Mononuclear cell (primary cell): ENCODE measurements around the gene PAH. TPM values are rescaled to one million over a fixed set of nuclear protein-coding genes. Genes with fewer than 3 reads are reported as not detected.

Experiments used
- H3K27me3 ChIP-seq: 2 replicates; pipeline ENCODE4 v1.6.0; 2011; ENCODE audit warnings: low read length, control low read depth; ENCODE audit not compliant: insufficient read depth
- H3K4me1 ChIP-seq: 2 replicates; pipeline ENCODE4 v1.5.1; 2011; ENCODE audit warnings: mild to moderate bottlenecking, low read length, control low read depth; ENCODE audit not compliant: insufficient read depth
- H3K4me3 ChIP-seq: 2 replicates; pipeline ENCODE4 v1.5.1; 2011; ENCODE audit warnings: mild to moderate bottlenecking, low read length, moderate library complexity
- H3K9me3 ChIP-seq: 2 replicates; pipeline ENCODE4 v1.5.1; 2011; ENCODE audit warnings: low read depth, mild to moderate bottlenecking, control low read depth, low read length
- total RNA-seq: library from RNA; depleted of rRNA; stranded (reverse); fragments of >200 nt; gene quantifications from one replicate; pipeline ENCODE4 v1.2.3, GENCODE V29; 2012

The PAH gene
- 0.10 TPM for total RNA-seq

DNA sequence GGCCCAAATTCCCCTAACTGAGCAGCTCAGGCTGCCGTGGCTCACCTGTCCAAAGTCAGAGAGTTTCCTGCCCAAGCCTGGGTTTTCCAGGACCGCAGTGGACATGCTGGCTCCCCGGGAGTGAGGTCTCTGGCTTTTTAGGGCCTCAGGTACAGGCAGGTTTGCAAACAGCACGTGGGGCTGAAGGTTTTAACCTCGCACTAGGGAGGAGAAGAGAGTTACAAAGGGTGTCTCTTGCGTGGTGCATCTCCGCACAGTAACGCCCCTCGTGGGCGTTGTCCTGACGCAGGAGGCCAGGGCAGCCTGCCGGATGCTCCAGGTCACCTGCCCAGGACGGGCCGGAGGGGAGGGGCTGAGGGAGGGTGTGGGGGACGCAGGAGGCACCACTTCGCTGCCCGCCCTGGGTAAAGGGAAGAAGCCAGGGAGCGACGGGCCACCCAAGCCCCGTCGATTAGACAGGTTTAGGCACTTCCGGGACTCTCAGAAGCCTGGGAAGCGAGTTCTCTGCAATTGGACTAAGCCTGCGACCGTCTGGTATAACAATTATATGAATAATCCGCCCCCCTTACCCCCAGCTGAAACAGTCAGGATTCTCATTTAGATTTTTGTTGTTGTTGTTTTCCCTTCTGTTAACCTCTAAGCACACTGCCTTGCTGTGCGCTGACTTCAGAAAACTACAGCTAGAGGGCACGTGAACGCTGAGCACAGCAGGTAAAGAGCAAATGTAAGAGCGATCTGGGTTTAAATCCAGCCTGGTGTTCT, at the start of gene PAH:
TSS of gene PAH (minus strand) at position 219 of the 762 bp plus-strand sequence. CDS start at position 105, 114 bp downstream.
- Histone ChIP-seq H3K4me3 (no peak within 1 kb of the TSS), H3K4me1 (no peaks in the 10 kb centered on the region), H3K9me3 (no peaks in the 10 kb centered on the region), H3K27me3 (peaks cover 4% of the 10 kb centered on the region)

DNA sequence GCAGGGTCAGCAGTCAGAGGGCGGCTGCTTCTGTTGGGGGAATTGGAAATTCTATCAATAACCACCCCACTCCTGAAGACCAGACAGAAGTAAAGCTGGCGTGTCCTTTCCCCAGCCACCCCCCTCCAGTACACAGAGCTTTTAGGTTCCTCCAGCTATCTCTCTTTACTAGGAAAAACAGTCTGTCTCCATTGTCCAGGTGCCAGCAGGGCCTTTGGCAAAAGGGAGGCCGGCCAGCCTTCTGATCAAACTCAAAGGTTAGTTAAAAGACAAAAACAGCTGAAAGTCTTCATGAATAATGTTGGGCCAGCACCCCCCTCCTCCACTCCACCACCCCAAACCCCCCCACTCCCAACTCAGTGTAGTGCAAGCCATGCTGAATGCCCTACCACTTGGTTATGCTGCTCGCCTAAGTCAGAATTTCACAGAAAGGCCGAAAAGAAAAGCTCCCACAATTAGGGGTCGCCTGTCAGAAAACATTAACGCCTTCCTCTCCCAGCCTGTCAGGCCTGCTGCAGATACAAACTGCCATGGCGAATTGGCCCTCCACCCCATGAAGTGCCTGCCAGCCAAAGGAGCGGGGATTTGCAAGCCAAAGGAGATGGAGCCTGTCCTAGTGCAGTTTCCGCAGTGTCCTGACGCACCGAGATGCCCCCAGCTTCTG, 49.3 kb upstream of the PAH start:
- Histone ChIP-seq H3K4me1 (no peaks in the 10 kb centered on the region), H3K4me3 (no peak overlapping the region), H3K27me3 (peaks cover 75% of the 10 kb centered on the region), H3K9me3 (no peaks in the 10 kb centered on the region)

DNA sequence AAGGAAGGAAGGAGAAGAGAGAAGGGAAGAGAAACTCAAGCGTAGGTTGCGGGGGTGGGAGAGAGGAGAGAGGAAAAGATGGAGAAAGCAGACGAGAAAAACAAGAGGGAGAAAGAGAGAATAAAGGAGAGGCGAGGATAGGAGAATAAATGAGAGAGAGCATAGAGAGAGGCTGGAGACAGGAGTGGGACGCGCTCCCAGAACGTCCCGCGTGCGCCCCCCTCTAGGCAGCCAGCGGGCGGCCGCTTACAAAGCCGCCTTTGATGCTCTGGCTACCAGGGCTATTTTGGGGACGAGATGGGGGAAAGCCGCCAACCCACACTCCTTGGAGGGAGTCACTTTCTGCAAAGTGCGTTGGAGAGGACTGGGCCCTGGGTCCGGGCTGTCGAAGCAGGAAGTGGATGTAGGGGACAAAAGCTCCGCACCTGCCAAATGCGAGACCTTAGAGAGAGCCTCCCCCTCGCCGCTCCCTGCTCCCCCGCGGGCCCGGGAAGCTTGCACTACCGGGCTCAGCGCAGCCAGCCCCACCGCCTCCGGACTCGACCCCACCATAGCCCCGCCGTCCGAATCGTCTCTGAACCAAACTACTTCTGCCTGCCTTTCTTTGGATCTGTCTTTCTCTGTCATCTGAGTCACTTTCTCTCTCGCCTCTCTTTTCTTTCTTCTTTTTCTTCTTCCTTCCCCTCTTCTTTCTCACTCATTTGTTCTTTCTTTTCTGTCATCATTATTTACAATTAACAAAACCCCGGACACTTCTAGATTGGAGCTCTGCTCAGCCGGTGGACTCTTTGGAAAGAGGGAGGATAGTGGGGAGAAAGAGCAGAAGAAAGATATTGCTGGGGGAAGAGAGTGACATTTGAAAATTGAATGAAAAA, 48.5 kb upstream of the PAH start:
- Histone ChIP-seq H3K9me3 (no peaks in the 10 kb centered on the region), H3K4me3 (no peak overlapping the region), H3K27me3 (peaks cover 83% of the 10 kb centered on the region), H3K4me1 (no peaks in the 10 kb centered on the region)

DNA sequence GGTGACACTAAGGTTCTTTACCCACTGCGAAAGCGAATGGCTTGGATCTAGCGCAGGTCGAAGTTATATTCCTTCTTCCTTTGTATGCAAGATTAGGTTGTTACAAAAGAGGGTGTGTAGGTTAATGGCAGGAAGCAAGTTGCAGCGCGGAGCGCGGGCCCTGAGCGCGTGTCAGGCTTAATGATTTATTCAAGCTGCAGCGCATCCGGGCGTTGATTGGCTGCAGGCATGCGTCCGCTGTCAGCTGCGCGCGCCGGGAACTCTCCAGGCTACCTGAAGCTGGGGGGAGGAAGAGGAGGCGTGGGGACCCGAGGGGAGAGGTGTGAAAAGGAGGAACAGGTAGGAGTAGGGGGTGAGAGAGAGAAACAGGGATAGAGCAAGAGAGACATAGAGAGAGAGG, 47.8 kb upstream of the PAH start:
- H3K4me1 ChIP-seq = no peaks in the 10 kb centered on the region
- H3K9me3 ChIP-seq = no peaks in the 10 kb centered on the region
- no peak overlapping the region for H3K4me3 ChIP-seq
- peaks cover 85% of the 10 kb centered on the region for H3K27me3 ChIP-seq

DNA sequence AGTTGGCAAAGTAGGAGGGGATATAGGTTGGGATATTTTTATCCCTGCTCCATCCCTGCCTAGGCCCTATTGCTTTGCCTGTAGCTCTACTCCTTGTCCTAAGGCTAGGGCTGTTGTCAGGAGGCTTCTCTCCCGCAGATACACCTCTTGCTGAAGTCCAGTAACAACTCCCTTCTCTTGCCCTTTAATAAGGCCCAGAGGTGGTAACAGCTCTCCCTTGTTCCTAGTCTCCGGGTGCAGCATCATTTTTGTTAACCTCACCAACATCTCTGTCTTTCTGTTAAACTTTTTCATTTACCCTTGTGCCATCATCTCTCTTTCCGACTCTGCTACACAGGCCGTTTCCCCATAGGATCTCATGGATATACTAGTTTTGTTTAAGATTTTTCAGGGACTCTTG, 46.8 kb upstream of the PAH start:
- no peaks in the 10 kb centered on the region for H3K4me1 ChIP-seq
- no peaks in the 10 kb centered on the region for H3K9me3 ChIP-seq
- peaks cover 92% of the 10 kb centered on the region for H3K27me3 ChIP-seq
- H3K4me3 ChIP-seq = no peak overlapping the region

DNA sequence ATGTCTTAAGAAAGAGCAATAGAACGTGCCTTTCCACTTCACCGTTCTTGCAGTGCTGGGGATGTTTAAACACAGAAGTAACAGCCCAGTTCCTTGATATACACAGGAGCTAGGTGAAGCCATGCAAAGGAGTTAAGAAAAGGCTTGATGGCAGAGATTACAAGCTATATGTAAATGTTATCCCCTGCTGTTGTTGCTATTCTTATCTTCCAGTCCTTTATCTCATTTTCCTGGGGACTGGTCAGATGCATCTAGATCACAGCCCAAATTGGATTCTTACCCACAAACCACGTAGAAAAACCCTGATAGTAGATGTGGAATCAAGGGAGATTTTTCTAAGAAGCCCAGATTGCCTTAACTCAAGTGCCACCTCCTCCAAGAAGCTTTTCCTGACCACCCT, 45.9 kb upstream of the PAH start:
- Histone ChIP-seq H3K4me1 (peaks cover 4% of the 10 kb centered on the region), H3K27me3 (peaks cover 95% of the 10 kb centered on the region), H3K4me3 (no peak overlapping the region), H3K9me3 (no peaks in the 10 kb centered on the region)

DNA sequence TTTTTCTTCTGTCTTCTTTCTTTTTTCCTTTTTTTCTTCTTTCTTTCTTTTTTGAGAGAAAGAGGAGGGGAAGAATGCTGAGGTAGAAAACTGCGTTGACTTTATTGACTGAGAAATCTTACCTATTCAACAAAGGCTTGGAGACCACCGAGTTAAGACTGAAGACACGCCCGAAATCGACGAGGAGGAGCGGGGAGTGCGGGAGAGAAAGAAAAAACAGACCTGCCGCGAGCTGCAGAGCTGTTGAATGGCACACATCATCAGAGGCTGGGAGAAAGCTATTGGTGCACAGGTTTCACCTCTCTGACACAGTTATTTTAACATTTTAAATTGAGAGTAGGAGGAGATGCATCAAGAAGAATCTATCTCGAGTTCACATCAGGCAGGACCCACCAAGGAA, 45.5 kb upstream of the PAH start:
- Histone ChIP-seq H3K9me3 (no peaks in the 10 kb centered on the region), H3K4me3 (no peak overlapping the region), H3K27me3 (peaks cover 97% of the 10 kb centered on the region), H3K4me1 (peaks cover 6% of the 10 kb centered on the region)

DNA sequence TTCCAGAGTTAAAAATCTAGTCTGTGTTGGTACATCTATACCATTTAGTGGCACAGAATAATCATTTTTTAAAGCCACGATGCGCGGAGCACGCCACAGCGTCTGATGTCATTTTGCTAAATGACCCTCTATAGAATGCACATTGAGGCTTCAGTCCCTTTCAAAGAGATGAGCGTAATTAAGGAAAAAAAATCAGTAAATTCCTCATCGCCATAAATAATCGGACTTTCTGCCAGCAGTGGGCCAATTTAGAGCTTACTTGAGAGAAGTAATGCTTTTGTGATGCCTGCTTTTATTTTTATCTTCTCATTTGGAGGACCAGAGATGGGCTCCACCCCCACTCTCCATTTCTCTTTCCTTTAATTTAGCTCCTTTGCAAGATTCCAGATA, 44.4 kb upstream of the PAH start:
- Histone ChIP-seq H3K27me3 (peaks cover 92% of the 10 kb centered on the region), H3K4me1 (peaks cover 6% of the 10 kb centered on the region), H3K4me3 (no peak overlapping the region), H3K9me3 (no peaks in the 10 kb centered on the region)

DNA sequence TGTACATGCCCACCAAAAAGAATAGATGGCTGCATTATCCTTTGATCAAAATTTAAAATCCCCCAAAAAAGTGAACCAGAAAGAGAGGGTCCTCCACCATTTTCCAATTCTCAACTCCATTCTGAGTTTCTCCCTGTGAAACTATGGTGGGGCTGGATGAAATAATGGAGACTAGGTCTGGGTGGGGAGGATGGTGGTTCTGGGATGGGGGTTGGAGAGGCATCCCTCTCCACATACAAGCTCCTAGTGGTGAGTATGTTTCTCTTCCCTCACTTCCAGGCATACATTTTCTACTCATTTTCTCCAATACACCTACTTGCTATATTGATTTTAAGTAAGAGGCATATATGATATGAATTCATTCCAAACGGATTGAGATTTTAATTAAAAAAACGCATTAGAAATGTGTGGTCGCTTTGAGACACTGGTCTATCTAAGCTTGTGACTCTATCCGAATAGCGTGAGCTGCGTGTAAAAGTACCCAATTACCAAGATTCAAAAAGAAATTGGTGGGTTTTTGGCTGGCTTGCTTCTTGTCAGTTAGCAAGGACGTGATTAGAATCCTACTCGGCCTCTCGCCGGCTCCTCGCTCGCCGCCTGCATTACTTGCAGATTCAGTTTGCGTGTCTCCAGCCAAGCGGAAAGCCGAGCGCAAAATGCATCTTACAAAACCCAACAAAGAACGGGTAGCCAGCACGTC, 43.9 kb upstream of the PAH start:
- no peaks in the 10 kb centered on the region for H3K9me3 ChIP-seq

DNA sequence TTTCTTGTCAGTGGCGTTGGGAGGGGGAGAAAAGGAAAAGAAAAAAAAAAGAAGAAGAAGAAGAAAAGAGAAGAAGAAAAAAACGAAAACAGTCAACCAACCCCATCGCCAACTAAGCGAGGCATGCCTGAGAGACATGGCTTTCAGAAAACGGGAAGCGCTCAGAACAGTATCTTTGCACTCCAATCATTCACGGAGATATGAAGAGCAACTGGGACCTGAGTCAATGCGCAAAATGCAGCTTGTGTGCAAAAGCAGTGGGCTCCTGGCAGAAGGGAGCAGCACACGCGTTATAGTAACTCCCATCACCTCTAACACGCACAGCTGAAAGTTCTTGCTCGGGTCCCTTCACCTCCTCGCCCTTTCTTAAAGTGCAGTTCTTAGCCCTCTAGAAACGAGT, 42.3 kb upstream of the PAH start:
- Histone ChIP-seq H3K27me3 (peaks cover 92% of the 10 kb centered on the region), H3K4me1 (peaks cover 6% of the 10 kb centered on the region)

More for the DNA sequence above, 43.9 kb upstream of the PAH start:
- peaks cover 6% of the 10 kb centered on the region for H3K4me1 ChIP-seq
- peaks cover 92% of the 10 kb centered on the region for H3K27me3 ChIP-seq
- no peak overlapping the region for H3K4me3 ChIP-seq

DNA sequence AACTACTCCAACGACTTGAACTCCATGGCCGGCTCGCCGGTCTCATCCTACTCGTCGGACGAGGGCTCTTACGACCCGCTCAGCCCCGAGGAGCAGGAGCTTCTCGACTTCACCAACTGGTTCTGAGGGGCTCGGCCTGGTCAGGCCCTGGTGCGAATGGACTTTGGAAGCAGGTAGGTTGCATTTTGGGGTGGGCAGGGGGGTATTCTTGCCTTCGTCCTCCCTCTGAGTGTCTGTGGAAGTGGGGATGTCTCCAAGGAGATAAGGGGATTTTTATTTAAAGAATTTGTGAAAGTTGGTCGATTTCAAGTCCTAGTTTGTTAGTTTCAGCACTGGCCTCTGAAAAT, 41.8 kb upstream of the PAH start:
- Histone ChIP-seq H3K27me3 (peaks cover 88% of the 10 kb centered on the region), H3K4me3 (no peak overlapping the region), H3K9me3 (no peaks in the 10 kb centered on the region), H3K4me1 (peaks cover 6% of the 10 kb centered on the region)

More for the DNA sequence above, 42.3 kb upstream of the PAH start:
- Histone ChIP-seq H3K9me3 (no peaks in the 10 kb centered on the region), H3K4me3 (no peak overlapping the region)

DNA sequence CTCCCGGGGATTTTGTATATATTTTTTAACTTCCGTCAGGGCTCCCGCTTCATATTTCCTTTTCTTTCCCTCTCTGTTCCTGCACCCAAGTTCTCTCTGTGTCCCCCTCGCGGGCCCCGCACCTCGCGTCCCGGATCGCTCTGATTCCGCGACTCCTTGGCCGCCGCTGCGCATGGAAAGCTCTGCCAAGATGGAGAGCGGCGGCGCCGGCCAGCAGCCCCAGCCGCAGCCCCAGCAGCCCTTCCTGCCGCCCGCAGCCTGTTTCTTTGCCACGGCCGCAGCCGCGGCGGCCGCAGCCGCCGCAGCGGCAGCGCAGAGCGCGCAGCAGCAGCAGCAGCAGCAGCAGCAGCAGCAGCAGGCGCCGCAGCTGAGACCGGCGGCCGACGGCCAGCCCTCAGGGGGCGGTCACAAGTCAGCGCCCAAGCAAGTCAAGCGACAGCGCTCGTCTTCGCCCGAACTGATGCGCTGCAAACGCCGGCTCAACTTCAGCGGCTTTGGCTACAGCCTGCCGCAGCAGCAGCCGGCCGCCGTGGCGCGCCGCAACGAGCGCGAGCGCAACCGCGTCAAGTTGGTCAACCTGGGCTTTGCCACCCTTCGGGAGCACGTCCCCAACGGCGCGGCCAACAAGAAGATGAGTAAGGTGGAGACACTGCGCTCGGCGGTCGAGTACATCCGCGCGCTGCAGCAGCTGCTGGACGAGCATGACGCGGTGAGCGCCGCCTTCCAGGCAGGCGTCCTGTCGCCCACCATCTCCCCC, 41.2 kb upstream of the PAH start:
- H3K4me3 ChIP-seq = no peak overlapping the region
- no peaks in the 10 kb centered on the region for H3K9me3 ChIP-seq
- H3K27me3 ChIP-seq = peaks cover 85% of the 10 kb centered on the region
- H3K4me1 ChIP-seq = peaks cover 6% of the 10 kb centered on the region

DNA sequence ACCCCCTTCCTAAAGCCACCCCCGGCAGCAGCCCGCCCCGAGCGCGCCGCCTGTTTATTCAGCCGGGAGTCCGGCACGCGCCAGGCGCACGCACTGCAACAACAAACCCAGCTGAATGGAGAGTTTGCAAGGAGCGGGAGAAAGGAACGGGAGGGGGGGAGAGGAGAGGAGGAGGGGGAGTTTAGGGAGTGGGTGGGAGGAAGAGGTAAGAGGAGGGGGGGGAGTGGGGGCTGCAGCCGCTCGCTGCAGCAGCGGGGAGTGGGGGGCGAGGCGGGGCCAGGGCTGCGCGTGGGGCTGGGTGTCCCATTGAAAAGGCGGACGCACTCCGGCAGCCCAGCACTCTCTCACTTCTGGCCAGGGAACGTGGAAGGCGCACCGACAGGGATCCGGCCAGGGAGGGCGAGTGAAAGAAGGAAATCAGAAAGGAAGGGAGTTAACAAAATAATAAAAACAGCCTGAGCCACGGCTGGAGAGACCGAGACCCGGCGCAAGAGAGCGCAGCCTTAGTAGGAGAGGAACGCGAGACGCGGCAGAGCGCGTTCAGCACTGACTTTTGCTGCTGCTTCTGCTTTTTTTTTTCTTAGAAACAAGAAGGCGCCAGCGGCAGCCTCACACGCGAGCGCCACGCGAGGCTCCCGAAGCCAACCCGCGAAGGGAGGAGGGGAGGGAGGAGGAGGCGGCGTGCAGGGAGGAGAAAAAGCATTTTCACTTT, 40.5 kb upstream of the PAH start, which contains the start of gene ASCL1:
TSS of gene ASCL1 (plus strand) at position 336 of the 712 bp plus-strand sequence. CDS start 571 bp downstream, outside the sequence.
- Histone ChIP-seq H3K4me1 (peaks cover 6% of the 10 kb centered on the region), H3K27me3 (peaks cover 85% of the 10 kb centered on the region), H3K9me3 (no peaks in the 10 kb centered on the region), H3K4me3 (no peak within 1 kb of the TSS)
